ENCODE measurements around the gene HOXB5. TPM values are rescaled to one million over a fixed set of nuclear protein-coding genes. Genes with fewer than 3 reads are reported as not detected.

Gene HOXB5
- total RNA-seq, 5 donors from 2014 or later (not counting 1 experiment from before 2014, with no cell fraction given) = not detected

- WGBS (ENCODE audit: insufficient coverage) = no CpG with 5 or more reads among the region's 5 CpGs
- no peak overlapping the region for H3K4me3 Mint-ChIP-seq
- Histone ChIP-seq H3K4me1 (ENCODE audit: control insufficient read depth in 1 of 2, extremely low read depth in 1 of 2, insufficient read depth in 2 of 2, low read length in 2 of 2) (peaks cover 8 to 57% of the 10 kb centered on the region in 2 experiments), H3K36me3 (ENCODE audit: control insufficient read depth in 2 of 2, extremely low read depth in 1 of 2, insufficient read depth in 1 of 2, low read length in 1 of 2) (no peaks in the 10 kb centered on the region), H3K27ac (ENCODE audit: low read length) (no peak overlapping the region), H3K4me3 (ENCODE audit: control insufficient read depth in 1 of 2, extremely low read depth in 1 of 2, low read length in 1 of 2) (no peak overlapping the region), H3K9me3 (no peaks in the 10 kb centered on the region), H3K27me3 (replicated peaks in 1 of 2; ENCODE audit: control insufficient read depth in 2 of 2, extremely low read depth in 1 of 2, insufficient read depth in 2 of 2, low read length in 1 of 2) (peaks cover 15 to 97% of the 10 kb centered on the region in 2 experiments)
- H3K4me1 Mint-ChIP-seq = peaks cover 35 to 49% (median 37%) of the 10 kb centered on the region in 3 donors
- no peak for DNase-seq
- H3K27ac Mint-ChIP-seq = no peak overlapping the region
- H3K9me3 Mint-ChIP-seq = no peaks in the 10 kb centered on the region
- no peaks in the 10 kb centered on the region for H3K36me3 Mint-ChIP-seq
- no peak for ATAC-seq (replicated peaks in 1 of 4)
- CTCF ChIA-PET = no interaction called here
- H3K27me3 Mint-ChIP-seq = peaks cover 90 to 96% of the 10 kb centered on the region in 2 donors
- POLR2A ChIA-PET = no interaction called here
Observed at GRCh38 chr17:48599354-48599753, 5.8 kb upstream of the HOXB5 start.

- CTCF ChIA-PET = interaction anchor here in 1 of 2 donors (0.9 kb wide), 1 partner anchor 14 kb away, joined by 4 read pairs; no protein-coding TSS in a partner anchor
- Histone ChIP-seq H3K36me3 (ENCODE audit: control insufficient read depth in 2 of 2, extremely low read depth in 1 of 2, insufficient read depth in 1 of 2, low read length in 1 of 2) (no peaks in the 10 kb centered on the region), H3K27ac (ENCODE audit: low read length) (no peak overlapping the region), H3K4me1 (ENCODE audit: control insufficient read depth in 1 of 2, extremely low read depth in 1 of 2, insufficient read depth in 2 of 2, low read length in 2 of 2) (peaks cover 8 to 56% of the 10 kb centered on the region in 2 experiments), H3K9me3 (no peaks in the 10 kb centered on the region), H3K27me3 (replicated peaks in 1 of 2; ENCODE audit: control insufficient read depth in 2 of 2, extremely low read depth in 1 of 2, insufficient read depth in 2 of 2, low read length in 1 of 2) (peaks cover 12 to 96% of the 10 kb centered on the region in 2 experiments), H3K4me3 (ENCODE audit: control insufficient read depth in 1 of 2, extremely low read depth in 1 of 2, low read length in 1 of 2) (no peak overlapping the region)
- Mint-ChIP-seq H3K36me3 (no peaks in the 10 kb centered on the region), H3K27ac (no peak overlapping the region), H3K4me1 (peaks cover 35 to 53% (median 38%) of the 10 kb centered on the region in 3 donors), H3K4me3 (peak overlapping the region; percentile 10 to 81 (median 74)), H3K27me3 (peaks cover 90 to 96% of the 10 kb centered on the region in 2 donors), H3K9me3 (no peaks in the 10 kb centered on the region)
- WGBS (ENCODE audit: insufficient coverage) = 67% methylated on average over 1 of the region's 7 CpGs
- POLR2A ChIA-PET = no interaction called here
- no peak for ATAC-seq (replicated peaks in 1 of 4)
- no peak for DNase-seq
Observed at GRCh38 chr17:48598736-48599135, 5.2 kb upstream of the HOXB5 start.

GRCh38 chr17:48597778-48598631 is 4.4 kb upstream of the HOXB5 start:
- Mint-ChIP-seq H3K27me3 (peaks cover 89 to 94% of the 10 kb centered on the region in 2 donors), H3K36me3 (no peaks in the 10 kb centered on the region), H3K4me1 (peaks cover 42 to 53% (median 46%) of the 10 kb centered on the region in 3 donors), H3K9me3 (no peaks in the 10 kb centered on the region), H3K4me3 (peak overlapping the region; percentile 64 to 81 (median 74)), H3K27ac (no peak overlapping the region)
- 1% methylated on average over 50 of the region's 68 CpGs for WGBS (ENCODE audit: insufficient coverage)
- Histone ChIP-seq H3K27ac (ENCODE audit: low read length) (no peak overlapping the region), H3K27me3 (replicated peaks in 1 of 2; ENCODE audit: control insufficient read depth in 2 of 2, extremely low read depth in 1 of 2, insufficient read depth in 2 of 2, low read length in 1 of 2) (peaks cover 12 to 95% of the 10 kb centered on the region in 2 experiments), H3K4me1 (ENCODE audit: control insufficient read depth in 1 of 2, extremely low read depth in 1 of 2, insufficient read depth in 2 of 2, low read length in 2 of 2) (peaks cover 12 to 60% of the 10 kb centered on the region in 2 experiments), H3K9me3 (no peaks in the 10 kb centered on the region), H3K36me3 (ENCODE audit: control insufficient read depth in 2 of 2, extremely low read depth in 1 of 2, insufficient read depth in 1 of 2, low read length in 1 of 2) (no peaks in the 10 kb centered on the region), H3K4me3 (ENCODE audit: control insufficient read depth in 1 of 2, extremely low read depth in 1 of 2, low read length in 1 of 2) (peak overlapping the region; percentile 41 to 46)
- ChIA-PET CTCF (interaction anchor here in 1 of 2 donors (0.9 kb wide), 1 partner anchor 15 kb away, joined by 4 read pairs; no protein-coding TSS in a partner anchor), POLR2A (no interaction called here)
- DNase-seq (peak in 5 of 35 experiments; percentile 37 to 50 (median 42)), ATAC-seq (replicated peaks in 1 of 4) (peak; percentile 15 to 52 (median 36))

- POLR2A ChIA-PET = no interaction called here
- H3K4me1 Mint-ChIP-seq = peaks cover 46 to 54% (median 51%) of the 10 kb centered on the region in 3 donors
- H3K4me3 Mint-ChIP-seq = peak overlapping the region; percentile 64 to 81 (median 74)
- Histone ChIP-seq H3K27me3 (replicated peaks in 1 of 2; ENCODE audit: control insufficient read depth in 2 of 2, extremely low read depth in 1 of 2, insufficient read depth in 2 of 2, low read length in 1 of 2) (peaks cover 12 to 93% of the 10 kb centered on the region in 2 experiments), H3K4me3 (ENCODE audit: control insufficient read depth in 1 of 2, extremely low read depth in 1 of 2, low read length in 1 of 2) (peak overlapping the region; percentile 41 to 46), H3K36me3 (ENCODE audit: control insufficient read depth in 2 of 2, extremely low read depth in 1 of 2, insufficient read depth in 1 of 2, low read length in 1 of 2) (no peaks in the 10 kb centered on the region), H3K27ac (ENCODE audit: low read length) (no peak overlapping the region), H3K9me3 (no peaks in the 10 kb centered on the region), H3K4me1 (ENCODE audit: control insufficient read depth in 1 of 2, extremely low read depth in 1 of 2, insufficient read depth in 2 of 2, low read length in 2 of 2) (peaks cover 12 to 60% of the 10 kb centered on the region in 2 experiments)
- CTCF ChIA-PET = no interaction called here
- no peak overlapping the region for H3K27ac Mint-ChIP-seq
- ATAC-seq (replicated peaks in 1 of 4) (peak in 2 of 4 experiments; percentile 53 to 58), DNase-seq (peak in 3 of 35 experiments; percentile 44 to 66 (median 48))
- H3K27me3 Mint-ChIP-seq = peaks cover 89 to 94% of the 10 kb centered on the region in 2 donors
- no peaks in the 10 kb centered on the region for H3K9me3 Mint-ChIP-seq
- WGBS (ENCODE audit: insufficient coverage) = 0% methylated on average over 14 of the region's 16 CpGs
- no peaks in the 10 kb centered on the region for H3K36me3 Mint-ChIP-seq
Observed at GRCh38 chr17:48597528-48597777, 3.9 kb upstream of the HOXB5 start.

GRCh38 chr17:48596735-48597527 is 3.4 kb upstream of the HOXB5 start:
- ATAC-seq (replicated peaks in 1 of 4) = no peak

More at GRCh38 chr17:48596735-48597527, 3.4 kb upstream of the HOXB5 start:
- Mint-ChIP-seq H3K9me3 (no peaks in the 10 kb centered on the region), H3K27ac (peak overlapping the region in 1 of 2 donors; percentile 85), H3K4me3 (peak overlapping the region; percentile 60 to 82 (median 74)), H3K27me3 (peaks cover 90 to 92% of the 10 kb centered on the region in 2 donors), H3K36me3 (no peaks in the 10 kb centered on the region), H3K4me1 (peaks cover 44 to 53% (median 52%) of the 10 kb centered on the region in 3 donors)
- peak overlapping the region; percentile 41 to 64 for H3K4me3 ChIP-seq (ENCODE audit: control insufficient read depth in 1 of 2, extremely low read depth in 1 of 2, low read length in 1 of 2)
- H3K36me3 ChIP-seq (ENCODE audit: control insufficient read depth in 2 of 2, extremely low read depth in 1 of 2, insufficient read depth in 1 of 2, low read length in 1 of 2) = no peaks in the 10 kb centered on the region
- no peaks in the 10 kb centered on the region for H3K9me3 ChIP-seq
- DNase-seq = no peak
- ChIA-PET POLR2A (no interaction called here), CTCF (interaction anchor here (0.6 to 1.0 kb wide), 2 partner anchors 22 to 482 kb away, joined by 3 to 16 read pairs; no protein-coding TSS in a partner anchor)
- no peak overlapping the region for H3K27ac ChIP-seq (ENCODE audit: low read length)
- WGBS (ENCODE audit: insufficient coverage) = 15% methylated on average over 13 of the region's 26 CpGs
- H3K27me3 ChIP-seq (replicated peaks in 1 of 2; ENCODE audit: control insufficient read depth in 2 of 2, extremely low read depth in 1 of 2, insufficient read depth in 2 of 2, low read length in 1 of 2) = peaks cover 12 to 93% of the 10 kb centered on the region in 2 experiments
- H3K4me1 ChIP-seq (ENCODE audit: control insufficient read depth in 1 of 2, extremely low read depth in 1 of 2, insufficient read depth in 2 of 2, low read length in 2 of 2) = peaks cover 10 to 60% of the 10 kb centered on the region in 2 experiments

Data from T-cell (primary cell).